ENCODE results near the gene COMMD6.

COMMD6 gene

DNA sequence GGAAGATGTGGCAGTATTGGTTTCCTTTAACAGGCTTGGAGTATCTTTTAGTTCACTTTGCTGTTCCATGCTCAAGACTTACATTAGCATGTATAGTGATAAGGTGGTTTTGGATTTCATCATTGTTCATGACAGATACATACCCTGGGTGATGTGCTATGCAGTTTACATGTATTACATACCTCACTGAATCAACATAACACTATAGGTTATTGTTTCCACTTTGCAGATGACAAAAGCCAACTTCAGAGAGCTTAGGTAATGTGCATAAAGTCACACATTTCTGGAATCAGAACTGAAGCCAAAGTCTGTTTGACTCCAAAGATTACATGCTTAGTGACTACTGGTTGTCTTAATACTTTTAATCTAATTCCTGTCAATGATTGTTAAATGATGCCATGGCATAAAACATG, 7.1 kb downstream of the COMMD6 start:
- H3K4me3 ChIP-seq (ENCODE audit: low read depth, low read length) = no peak overlapping the region
- no peak for DNase-seq (ENCODE audit: low read depth)
- TF ChIP-seq, protein P1, sequence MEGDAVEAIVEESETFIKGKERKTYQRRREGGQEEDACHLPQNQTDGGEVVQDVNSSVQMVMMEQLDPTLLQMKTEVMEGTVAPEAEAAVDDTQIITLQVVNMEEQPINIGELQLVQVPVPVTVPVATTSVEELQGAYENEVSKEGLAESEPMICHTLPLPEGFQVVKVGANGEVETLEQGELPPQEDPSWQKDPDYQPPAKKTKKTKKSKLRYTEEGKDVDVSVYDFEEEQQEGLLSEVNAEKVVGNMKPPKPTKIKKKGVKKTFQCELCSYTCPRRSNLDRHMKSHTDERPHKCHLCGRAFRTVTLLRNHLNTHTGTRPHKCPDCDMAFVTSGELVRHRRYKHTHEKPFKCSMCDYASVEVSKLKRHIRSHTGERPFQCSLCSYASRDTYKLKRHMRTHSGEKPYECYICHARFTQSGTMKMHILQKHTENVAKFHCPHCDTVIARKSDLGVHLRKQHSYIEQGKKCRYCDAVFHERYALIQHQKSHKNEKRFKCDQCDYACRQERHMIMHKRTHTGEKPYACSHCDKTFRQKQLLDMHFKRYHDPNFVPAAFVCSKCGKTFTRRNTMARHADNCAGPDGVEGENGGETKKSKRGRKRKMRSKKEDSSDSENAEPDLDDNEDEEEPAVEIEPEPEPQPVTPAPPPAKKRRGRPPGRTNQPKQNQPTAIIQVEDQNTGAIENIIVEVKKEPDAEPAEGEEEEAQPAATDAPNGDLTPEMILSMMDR (IDR thresholded peaks at IDR 0.05; ENCODE audit: insufficient read depth, low read depth, low read length, missing control alignments) = no peak

GRCh38 chr13:75521956-75522355, 15.7 kb downstream of the COMMD6 start:
- no peak for DNase-seq (ENCODE audit: low read depth)

DNA sequence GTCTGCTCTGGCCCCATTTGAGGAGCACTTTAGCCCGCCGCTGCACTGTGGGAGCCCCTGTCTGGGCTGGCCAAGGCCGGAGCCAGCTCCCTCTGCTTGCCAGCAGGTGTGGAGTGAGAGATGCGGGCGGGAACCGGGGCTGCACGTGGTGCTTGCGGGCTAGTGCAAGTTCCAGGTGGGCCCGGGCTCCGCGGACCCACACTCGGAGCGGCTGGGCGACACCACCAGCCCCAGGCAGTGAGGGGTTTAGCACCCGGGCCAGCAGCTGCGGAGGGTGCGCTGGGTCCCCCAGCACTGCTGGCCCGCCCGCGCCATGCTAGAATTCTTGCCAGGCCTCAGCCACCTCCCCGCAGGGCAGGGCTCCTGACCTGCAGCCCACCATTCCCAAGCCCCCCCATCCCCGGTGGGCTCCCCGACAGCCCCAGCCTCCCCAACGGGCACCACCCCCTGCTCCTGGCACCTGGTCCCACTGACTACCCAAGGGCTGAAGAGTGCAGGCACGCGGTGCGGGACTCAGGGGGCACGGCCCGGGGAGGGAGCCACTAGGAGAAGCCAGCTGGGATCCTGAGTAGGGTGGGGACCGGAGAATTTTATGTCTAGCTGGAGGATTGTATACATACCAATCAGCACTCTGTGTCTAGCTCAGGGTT, 19.1 kb downstream of the COMMD6 start:
- H3K4me3 ChIP-seq (ENCODE audit: low read depth, low read length) = no peak overlapping the region
- no peak for DNase-seq (ENCODE audit: low read depth)
- TF ChIP-seq, protein P1 (IDR thresholded peaks at IDR 0.05; ENCODE audit: insufficient read depth, low read depth, low read length, missing control alignments) = no peak

More at GRCh38 chr13:75521956-75522355, 15.7 kb downstream of the COMMD6 start:
- TF ChIP-seq, protein P1 (IDR thresholded peaks at IDR 0.05; ENCODE audit: insufficient read depth, low read depth, low read length, missing control alignments) = no peak
- H3K4me3 ChIP-seq (ENCODE audit: low read depth, low read length) = no peak overlapping the region

DNA sequence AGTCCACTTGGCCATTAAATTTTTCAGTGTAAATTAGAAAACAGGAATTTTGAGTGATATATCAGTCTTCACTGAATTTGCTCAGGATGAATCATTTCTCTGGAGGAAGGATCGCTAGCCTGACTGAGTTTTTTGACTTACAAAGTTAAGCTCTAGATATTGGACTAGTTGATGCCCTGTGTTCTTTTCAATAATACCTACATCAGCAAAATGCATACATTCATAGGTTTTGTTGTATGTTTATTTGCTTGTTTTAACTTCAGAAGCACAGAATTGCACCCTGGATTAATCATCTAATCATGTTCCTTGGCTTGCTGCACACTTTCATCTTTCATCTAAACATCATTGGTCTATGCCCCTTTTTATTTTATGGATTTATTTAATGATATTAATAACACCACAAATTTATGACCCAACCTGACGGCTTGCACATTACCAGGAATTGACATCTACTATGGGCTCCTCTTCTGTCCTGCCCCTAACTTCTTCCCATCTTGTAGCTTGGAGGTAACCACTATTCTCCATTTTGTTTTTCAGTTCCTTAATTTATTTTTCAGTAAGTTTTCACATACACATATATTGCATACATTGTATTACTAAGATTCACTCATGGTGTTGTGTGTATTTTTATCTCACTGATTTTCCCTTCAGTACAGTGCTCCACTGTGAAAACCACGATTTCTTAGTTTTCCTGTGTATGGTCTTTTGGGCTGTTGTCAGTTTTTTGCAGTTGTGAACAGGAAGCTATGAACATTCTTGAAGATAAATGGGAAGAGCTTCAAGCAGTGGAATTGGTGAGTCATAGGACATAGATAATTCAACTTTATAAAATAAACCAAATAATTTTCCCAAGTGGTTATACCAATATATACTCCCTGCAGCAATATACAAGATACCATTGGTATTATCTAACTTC, 23.3 kb downstream of the COMMD6 start:
- no peak overlapping the region for H3K4me3 ChIP-seq (ENCODE audit: low read depth, low read length)
- DNase-seq (ENCODE audit: low read depth) = no peak
- TF ChIP-seq, protein P1 (IDR thresholded peaks at IDR 0.05; ENCODE audit: insufficient read depth, low read depth, low read length, missing control alignments) = no peak

DNA sequence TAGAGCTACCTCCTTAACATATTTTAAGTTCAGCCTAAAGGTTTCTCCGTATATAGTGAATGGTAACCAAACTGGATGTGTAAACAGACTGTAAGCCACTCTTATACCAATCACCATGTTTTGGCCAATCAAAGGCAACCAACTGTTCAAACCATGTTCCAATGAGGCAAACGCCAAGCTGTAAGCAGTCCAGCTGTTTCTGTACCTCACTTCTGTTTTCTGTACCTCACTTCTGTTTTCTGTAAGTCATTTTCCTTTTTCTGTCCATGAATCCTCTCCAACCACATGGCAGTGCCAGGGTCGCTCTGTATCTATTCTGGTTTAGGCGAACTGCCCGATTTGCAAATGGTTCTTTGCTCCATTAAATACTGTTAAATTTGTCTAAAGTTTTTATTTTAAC, 24.4 kb downstream of the COMMD6 start:
- DNase-seq (ENCODE audit: low read depth) = no peak
- H3K4me3 ChIP-seq (ENCODE audit: low read depth, low read length) = no peak overlapping the region
- TF ChIP-seq, protein P1 (IDR thresholded peaks at IDR 0.05; ENCODE audit: insufficient read depth, low read depth, low read length, missing control alignments) = no peak

- H3K4me3 ChIP-seq (ENCODE audit: low read depth, low read length) = no peak overlapping the region
- TF ChIP-seq, protein P1 (IDR thresholded peaks at IDR 0.05; ENCODE audit: insufficient read depth, low read depth, low read length, missing control alignments) = no peak
- peak; percentile 74 for DNase-seq (ENCODE audit: low read depth)
Observed at GRCh38 chr13:75512253-75512652, 25.4 kb downstream of the COMMD6 start.
